Upper lobe of right lung (tissue), 1 donor: Measurements from ENCODE around the gene IDI1. TPM values are rescaled to one million over a fixed set of nuclear protein-coding genes. Genes with fewer than 3 reads are reported as not detected.

Experiments
- ATAC-seq: fragments of 200-7000 bp; cut with Tn5 transposase; one replicate; pipeline ENCODE4 v1.9.1; 2020; ENCODE audit warnings: mild to moderate bottlenecking, moderate library complexity
- DNase-seq: peaks from one replicate; pipeline ENCODE4 v3.0.0-alpha.2; 2020
- H3K27ac ChIP-seq: fragments of 200-600 bp; one replicate; pipeline ENCODE4 v1.8.0; 2022
- H3K27me3 ChIP-seq: fragments of 200-600 bp; one replicate; pipeline ENCODE4 v1.8.0; 2022; ENCODE audit warnings: mild to moderate bottlenecking
- H3K36me3 ChIP-seq: fragments of 200-600 bp; one replicate; pipeline ENCODE4 v1.8.0; 2022
- H3K4me1 ChIP-seq: fragments of 200-600 bp; one replicate; pipeline ENCODE4 v1.8.0; 2022
- H3K4me3 ChIP-seq: fragments of 200-600 bp; one replicate; pipeline ENCODE4 v1.8.0; 2022; ENCODE audit warnings: mild to moderate bottlenecking
- H3K9me3 ChIP-seq: fragments of 200-600 bp; one replicate; pipeline ENCODE4 v1.8.0; 2022
- intact Hi-C: fragments of 100-400 bp; cut with DNase I; formaldehyde crosslinking; loops from one replicate; pipeline ENCODE4 v1.11.0; 2022
- total RNA-seq: library from RNA; stranded (reverse); fragmentation: NEBNext Ultra II Directional; extraction: Animal tissue kit (Norgen Biotek cat#: 25700); gene quantifications from one replicate; pipeline ENCODE4 v1.2.1, GENCODE V29; 2021
- TF ChIP-seq, protein P1 (sequence below): fragments of 200-600 bp; IDR thresholded peaks from one replicate; pipeline ENCODE4 v1.8.0; 2022; ENCODE audit warnings: antibody characterized with exemption
- donor health status: DM: no; HTN: yes; CAD: no; lungs with severe emphysema.

Gene IDI1
- total RNA-seq, 1 donor from 2014 or later, result 68.5 TPM

DNA sequence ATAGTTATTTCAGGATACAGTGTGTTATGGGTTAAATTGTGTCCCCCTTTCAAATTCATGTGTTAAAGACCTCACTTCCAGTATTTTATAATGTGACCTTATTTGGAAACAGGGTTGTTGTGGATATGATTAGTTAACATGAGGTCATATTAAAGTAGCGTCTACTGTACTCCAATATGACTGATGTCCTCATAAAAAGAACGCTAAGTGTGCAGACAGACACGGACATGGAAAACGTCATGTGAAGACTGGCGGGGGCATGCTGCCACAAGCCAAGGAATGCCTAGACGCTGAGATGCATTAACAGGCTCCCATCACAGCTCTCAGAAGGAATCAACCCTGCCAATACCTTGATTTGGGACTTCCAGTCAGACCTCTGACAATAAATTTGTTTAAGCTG lies 5.8 kb upstream of the IDI1 start:
- no peak for ATAC-seq
- DNase-seq, result no peak
- TF ChIP-seq, protein P1, sequence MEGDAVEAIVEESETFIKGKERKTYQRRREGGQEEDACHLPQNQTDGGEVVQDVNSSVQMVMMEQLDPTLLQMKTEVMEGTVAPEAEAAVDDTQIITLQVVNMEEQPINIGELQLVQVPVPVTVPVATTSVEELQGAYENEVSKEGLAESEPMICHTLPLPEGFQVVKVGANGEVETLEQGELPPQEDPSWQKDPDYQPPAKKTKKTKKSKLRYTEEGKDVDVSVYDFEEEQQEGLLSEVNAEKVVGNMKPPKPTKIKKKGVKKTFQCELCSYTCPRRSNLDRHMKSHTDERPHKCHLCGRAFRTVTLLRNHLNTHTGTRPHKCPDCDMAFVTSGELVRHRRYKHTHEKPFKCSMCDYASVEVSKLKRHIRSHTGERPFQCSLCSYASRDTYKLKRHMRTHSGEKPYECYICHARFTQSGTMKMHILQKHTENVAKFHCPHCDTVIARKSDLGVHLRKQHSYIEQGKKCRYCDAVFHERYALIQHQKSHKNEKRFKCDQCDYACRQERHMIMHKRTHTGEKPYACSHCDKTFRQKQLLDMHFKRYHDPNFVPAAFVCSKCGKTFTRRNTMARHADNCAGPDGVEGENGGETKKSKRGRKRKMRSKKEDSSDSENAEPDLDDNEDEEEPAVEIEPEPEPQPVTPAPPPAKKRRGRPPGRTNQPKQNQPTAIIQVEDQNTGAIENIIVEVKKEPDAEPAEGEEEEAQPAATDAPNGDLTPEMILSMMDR, result no peak
- intact Hi-C loops, result no loop called here
- Histone ChIP-seq H3K4me3 (peak overlapping the region; percentile 75), H3K4me1 (peaks cover 46% of the 10 kb centered on the region), H3K27me3 (no peaks in the 10 kb centered on the region), H3K36me3 (peaks cover 36% of the 10 kb centered on the region), H3K27ac (no peak overlapping the region), H3K9me3 (no peaks in the 10 kb centered on the region)

DNA sequence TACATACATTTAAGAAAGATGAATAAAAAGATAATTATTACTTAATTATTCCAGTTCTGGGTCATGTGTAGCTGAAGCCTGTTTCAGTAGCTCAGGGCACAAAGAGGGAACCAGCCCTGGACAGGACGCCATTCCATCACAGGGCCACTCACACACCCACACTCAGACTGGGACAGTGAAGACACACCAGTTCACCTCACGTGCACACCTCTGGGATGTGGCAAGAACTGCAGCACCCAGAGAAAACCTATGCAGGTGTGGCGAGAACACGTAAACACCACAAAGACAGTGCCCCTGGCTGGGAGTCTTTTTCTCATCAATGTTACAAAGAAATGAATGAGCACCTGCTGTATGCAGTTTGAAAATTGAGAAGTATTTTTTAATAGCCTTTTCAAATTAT lies 1.6 kb upstream of the IDI1 start:
- no peak for ATAC-seq
- peaks cover 26% of the 10 kb centered on the region for H3K36me3 ChIP-seq
- H3K4me3 ChIP-seq, result peak overlapping the region; percentile 94
- no peaks in the 10 kb centered on the region for H3K9me3 ChIP-seq
- peaks cover 38% of the 10 kb centered on the region for H3K4me1 ChIP-seq
- TF ChIP-seq, protein P1, result no peak
- no peak for DNase-seq
- peak overlapping the region; percentile 99 for H3K27ac ChIP-seq
- H3K27me3 ChIP-seq, result no peaks in the 10 kb centered on the region
- intact Hi-C loops, result no loop called here

DNA sequence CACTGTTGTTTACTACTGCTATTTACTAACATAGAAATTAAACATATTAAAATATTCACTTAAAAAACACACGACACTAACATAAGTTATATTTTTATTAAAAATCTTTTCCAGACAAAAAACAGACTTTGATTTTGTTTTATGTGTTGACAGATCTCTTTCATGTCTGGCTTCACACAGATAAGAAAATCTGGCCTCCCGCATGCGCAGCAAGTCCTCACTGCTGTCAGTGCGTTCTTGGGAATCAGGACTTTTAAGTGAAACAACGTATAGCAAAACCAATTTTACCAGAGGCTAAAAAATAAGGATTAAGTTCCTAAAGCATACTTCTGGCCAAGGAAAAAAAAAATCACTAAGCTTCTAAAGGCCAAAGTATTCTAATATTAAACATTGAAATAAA lies 1.2 kb upstream of the IDI1 start:
- no peak for DNase-seq
- H3K27ac ChIP-seq, result peak overlapping the region; percentile 99
- no peak for ATAC-seq

DNA sequence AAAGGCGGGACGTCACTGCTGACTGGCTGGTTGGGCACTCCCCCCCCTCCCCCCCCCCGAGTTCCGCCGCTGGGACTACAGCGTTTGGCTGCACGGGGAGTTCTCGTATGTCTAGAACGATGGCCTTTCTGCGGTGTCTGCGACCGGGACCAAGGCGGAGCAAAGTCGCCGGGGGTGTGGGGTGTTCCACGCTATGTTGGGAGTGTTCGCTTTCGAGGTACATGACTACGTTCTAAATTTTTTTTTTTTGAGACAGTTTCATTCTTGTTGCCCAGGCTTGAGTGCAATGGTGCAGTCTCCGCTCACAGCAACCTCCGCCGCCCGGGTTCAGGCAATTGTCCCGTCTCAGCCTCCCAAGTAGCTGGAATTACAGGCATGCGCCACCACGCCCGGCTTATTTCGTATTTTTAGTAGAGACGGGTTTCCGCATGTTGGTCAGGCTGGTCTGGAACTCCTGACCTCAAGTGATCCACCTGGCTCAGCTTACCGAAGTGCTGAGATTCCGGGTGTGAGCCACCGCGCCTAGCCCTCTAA lies 573 bp upstream of the IDI1 start:
- intact Hi-C loops, result no loop called here
- ATAC-seq, result no peak
- H3K4me1 ChIP-seq, result peaks cover 33% of the 10 kb centered on the region

More for the DNA sequence above, 1.2 kb upstream of the IDI1 start:
- peak overlapping the region; percentile 94 for H3K4me3 ChIP-seq
- intact Hi-C loops, result no loop called here
- H3K36me3 ChIP-seq, result peaks cover 26% of the 10 kb centered on the region
- no peaks in the 10 kb centered on the region for H3K9me3 ChIP-seq
- no peaks in the 10 kb centered on the region for H3K27me3 ChIP-seq
- H3K4me1 ChIP-seq, result peaks cover 34% of the 10 kb centered on the region
- TF ChIP-seq, protein P1, result no peak

DNA sequence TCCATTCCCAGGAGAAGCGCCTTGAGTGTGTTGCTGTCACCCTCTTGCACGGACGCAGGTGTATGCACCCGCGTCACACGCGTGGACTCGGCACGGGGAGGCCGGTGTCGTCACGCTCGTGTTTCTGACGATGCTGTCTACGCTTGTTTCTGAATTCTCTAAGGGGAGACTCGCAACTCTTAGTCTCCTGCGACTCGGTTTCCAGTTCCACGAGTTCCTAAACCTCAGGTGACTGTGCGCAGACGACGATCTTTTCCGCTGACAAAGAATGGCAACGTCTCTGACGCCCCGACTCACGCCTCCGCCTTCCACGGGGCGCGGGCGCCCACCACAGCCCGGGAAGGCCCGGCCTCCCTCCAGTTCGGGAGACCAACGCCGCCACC lies 579 bp downstream of the IDI1 start:
- Histone ChIP-seq H3K4me3 (peak overlapping the region; percentile 94), H3K27ac (peak overlapping the region; percentile 99), H3K36me3 (peaks cover 17% of the 10 kb centered on the region), H3K27me3 (no peaks in the 10 kb centered on the region), H3K4me1 (peaks cover 30% of the 10 kb centered on the region), H3K9me3 (no peaks in the 10 kb centered on the region)
- intact Hi-C loops, result no loop called here
- DNase-seq (peak; percentile 71), ATAC-seq (no peak)
- TF ChIP-seq, protein P1, result no peak

More for the DNA sequence above, 573 bp upstream of the IDI1 start:
- peaks cover 26% of the 10 kb centered on the region for H3K36me3 ChIP-seq
- TF ChIP-seq, protein P1, result no peak
- DNase-seq, result no peak
- no peaks in the 10 kb centered on the region for H3K9me3 ChIP-seq
- H3K27ac ChIP-seq, result peak overlapping the region; percentile 99
- H3K4me3 ChIP-seq, result peak overlapping the region; percentile 94
- H3K27me3 ChIP-seq, result no peaks in the 10 kb centered on the region

DNA sequence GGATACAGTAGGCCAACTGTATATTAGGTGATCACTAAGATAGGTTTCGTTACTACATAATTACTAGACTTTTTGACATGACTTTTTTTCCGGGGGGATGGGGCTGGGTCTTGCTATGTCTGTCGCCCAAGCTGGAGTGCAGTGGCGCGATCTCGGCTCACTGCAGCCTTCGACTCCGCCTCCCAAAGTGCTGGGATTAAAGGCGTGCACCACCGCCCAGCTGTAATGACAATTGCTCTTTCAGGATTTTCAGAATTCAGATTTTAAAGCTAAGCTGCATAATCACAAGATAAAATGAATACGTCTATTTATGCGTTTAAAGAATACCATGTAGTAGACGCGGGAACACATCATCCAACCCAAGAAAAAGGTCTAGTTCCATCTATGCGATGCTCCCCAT lies 982 bp downstream of the IDI1 start:
- intact Hi-C loops, result no loop called here
- no peaks in the 10 kb centered on the region for H3K27me3 ChIP-seq
- no peaks in the 10 kb centered on the region for H3K9me3 ChIP-seq
- H3K27ac ChIP-seq, result peak overlapping the region; percentile 99
- peak overlapping the region; percentile 94 for H3K4me3 ChIP-seq
- DNase-seq, result no peak
- H3K36me3 ChIP-seq, result peaks cover 18% of the 10 kb centered on the region
- peaks cover 30% of the 10 kb centered on the region for H3K4me1 ChIP-seq
- TF ChIP-seq, protein P1, result no peak
- no peak for ATAC-seq
